ENCODE measurements around the gene TBC1D16. TPM values are rescaled to one million over a fixed set of nuclear protein-coding genes. Genes with fewer than 3 reads are reported as not detected.

The TBC1D16 gene
- total and polyA plus RNA-seq, 10 of the 15 experiments (the other 5 are each of a cell fraction or from before 2014, with no cell fraction given), result 0.01 to 0.13 (median 0.06) TPM; not detected in 3

GRCh38 chr17:80060644-80061043, 25.0 kb upstream of the TBC1D16 start:
- FAIRE-seq, result no peak
- BruUV-seq (replicated peaks), result no TSS peak
- no peaks in the 10 kb centered on the region for H3K9me3 ChIP-seq (replicated peaks; ENCODE audit: control insufficient read depth, insufficient read depth, low read length)
- ChIA-PET POLR2A (no interaction called here), CTCF (no interaction called here), SMC1A (ENCODE audit: uncharacterized antibody, unreplicated experiment) (no interaction called here), RAD21 (ENCODE audit: unreplicated experiment) (no interaction called here)
- no peak overlapping the region for H3K4me3 ChIP-seq
- no peak overlapping the region for H3K4me2 ChIP-seq (ENCODE audit: control insufficient read depth, insufficient read depth)
- intact Hi-C loops (cut with micrococcal nuclease; ENCODE audit: unreplicated experiment) (no loop called here), in situ Hi-C loops (cut with MboI) (no loop called here)
- DNase-seq (ENCODE audit: low read depth, low spot score), result no peak
- H3K27me3 ChIP-seq (replicated peaks in 1 of 2; ENCODE audit: control insufficient read depth in 2 of 2, insufficient read depth in 2 of 2, low read length in 1 of 2), result no peaks in the 10 kb centered on the region
- H3K79me2 ChIP-seq (ENCODE audit: control insufficient read depth, insufficient read depth, low read length), result no peaks in the 10 kb centered on the region
- no peaks in the 10 kb centered on the region for H3K36me3 ChIP-seq (ENCODE audit: control insufficient read depth in 2 of 2, insufficient read depth in 2 of 2, low read length in 1 of 2)
- H3K27ac ChIP-seq (ENCODE audit: control insufficient read depth, insufficient read depth), result no peak overlapping the region
- no peaks in the 10 kb centered on the region for H4K20me1 ChIP-seq (ENCODE audit: control insufficient read depth, insufficient read depth)
- no peak overlapping the region for H3K9ac ChIP-seq (ENCODE audit: control insufficient read depth, insufficient read depth, low read length)
- ATAC-seq, result no peak
- no peaks in the 10 kb centered on the region for H3K4me1 ChIP-seq (ENCODE audit: control insufficient read depth, insufficient read depth, low read length)
- no peak overlapping the region for H2AFZ ChIP-seq (ENCODE audit: control insufficient read depth, low read depth, low read length)
- WGBS (ENCODE audit: insufficient coverage, insufficient replicate concordance, low lambda C conversion rate, missing lambda C conversion rate), result 23% methylated on average over 4 of the region's 4 CpGs
- no peak for TF ChIP-seq TCF12 (IDR thresholded peaks at IDR 0.05; ENCODE audit: low read depth, low read length)
- no peak for TF ChIP-seq ZSCAN29 (IDR thresholded peaks at IDR 0.05)
- no peak for TF ChIP-seq WRNIP1 (IDR thresholded peaks at IDR 0.05; ENCODE audit: borderline replicate concordance, low read depth, low read length)

DNA sequence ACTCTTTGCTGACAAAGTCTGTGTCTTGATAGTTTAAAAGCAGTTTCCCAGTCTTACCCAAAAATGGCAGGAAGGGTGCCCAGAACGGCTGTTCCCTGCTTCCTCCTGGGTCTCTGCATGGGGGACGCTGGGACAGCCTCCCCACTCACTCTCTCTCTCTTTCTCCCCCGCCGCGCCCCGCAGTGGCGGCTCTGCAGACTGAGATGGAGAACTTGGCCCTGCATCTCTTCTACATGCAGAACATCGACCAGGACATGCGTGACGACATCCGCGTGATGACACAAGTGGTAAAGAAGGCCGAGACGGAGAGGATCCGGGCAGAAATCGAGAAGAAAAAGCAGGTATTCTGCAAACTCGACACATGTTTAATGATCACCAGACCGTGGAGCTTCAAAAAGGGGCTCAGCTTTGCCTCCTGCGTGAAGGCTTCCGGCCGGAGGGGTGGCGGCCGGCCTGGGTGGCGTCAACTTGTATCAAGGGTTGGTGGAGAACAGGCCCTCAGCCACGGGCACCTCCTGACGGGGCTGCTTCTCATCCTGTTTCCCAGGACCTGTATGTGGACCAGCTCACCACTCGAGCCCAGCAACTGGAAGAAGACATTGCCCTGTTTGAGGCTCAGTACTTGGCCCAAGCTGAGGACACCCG, 22.8 kb upstream of the TBC1D16 start:
- no peaks in the 10 kb centered on the region for H3K79me2 ChIP-seq (ENCODE audit: control insufficient read depth, insufficient read depth, low read length)
- intact Hi-C loops (cut with micrococcal nuclease; ENCODE audit: unreplicated experiment) (no loop called here), in situ Hi-C loops (cut with MboI) (no loop called here)
- no peak overlapping the region for H3K4me3 ChIP-seq
- no peak overlapping the region for H3K27ac ChIP-seq (ENCODE audit: control insufficient read depth, insufficient read depth)
- BruUV-seq (replicated peaks), result no TSS peak
- H3K27me3 ChIP-seq (replicated peaks in 1 of 2; ENCODE audit: control insufficient read depth in 2 of 2, insufficient read depth in 2 of 2, low read length in 1 of 2), result no peaks in the 10 kb centered on the region
- RAD21 ChIA-PET (ENCODE audit: unreplicated experiment), result no interaction called here
- H3K36me3 ChIP-seq (ENCODE audit: control insufficient read depth in 2 of 2, insufficient read depth in 2 of 2, low read length in 1 of 2), result no peaks in the 10 kb centered on the region
- SMC1A ChIA-PET (ENCODE audit: uncharacterized antibody, unreplicated experiment), result no interaction called here
- no peaks in the 10 kb centered on the region for H4K20me1 ChIP-seq (ENCODE audit: control insufficient read depth, insufficient read depth)
- no peak overlapping the region for H3K9ac ChIP-seq (ENCODE audit: control insufficient read depth, insufficient read depth, low read length)
- ATAC-seq (no peak), FAIRE-seq (no peak), DNase-seq (ENCODE audit: low read depth, low spot score) (no peak)
- CTCF ChIA-PET, result interaction anchor here (1.9 kb wide), 1 partner anchor 50 kb away, joined by 6 read pairs; no protein-coding TSS in a partner anchor
- H2AFZ ChIP-seq (ENCODE audit: control insufficient read depth, low read depth, low read length), result no peak overlapping the region
- H3K9me3 ChIP-seq (replicated peaks; ENCODE audit: control insufficient read depth, insufficient read depth, low read length), result no peaks in the 10 kb centered on the region
- POLR2A ChIA-PET, result interaction anchor here (0.6 to 0.7 kb wide), 3 partner anchors 16 to 1387 kb away, joined by 3 to 4 read pairs (median 3); no protein-coding TSS in a partner anchor
- 57% methylated on average over 28 of the region's 28 CpGs for WGBS (ENCODE audit: insufficient coverage, insufficient replicate concordance, low lambda C conversion rate, missing lambda C conversion rate)
- H3K4me2 ChIP-seq (ENCODE audit: control insufficient read depth, insufficient read depth), result no peak overlapping the region
- no peaks in the 10 kb centered on the region for H3K4me1 ChIP-seq (ENCODE audit: control insufficient read depth, insufficient read depth, low read length)
- no peak for TF ChIP-seq KLF5 (IDR thresholded peaks at IDR 0.05; ENCODE audit: partially characterized antibody)
- TF ChIP-seq NFIC (IDR thresholded peaks at IDR 0.05; ENCODE audit: low read depth, low read length), result no peak
- no peak for TF ChIP-seq SREBF2 (IDR thresholded peaks at IDR 0.05; ENCODE audit: low read length)
- TF ChIP-seq STAT1 (conservative IDR thresholded peaks at IDR 0.05), result no peak
- no peak for TF ChIP-seq ZSCAN29 (IDR thresholded peaks at IDR 0.05)
- TF ChIP-seq MTA2 (IDR thresholded peaks at IDR 0.05; ENCODE audit: low read depth), result no peak
- TF ChIP-seq BHLHE40 (IDR thresholded peaks at IDR 0.05; ENCODE audit: borderline replicate concordance in 1 of 2, low read depth in 2 of 2, low read length in 1 of 2), result no peak
- no peak for TF ChIP-seq MXI1 (IDR thresholded peaks at IDR 0.05; ENCODE audit: low read depth, low read length)
- no peak for TF ChIP-seq EZH2 (IDR thresholded peaks at IDR 0.05; ENCODE audit: borderline replicate concordance, control insufficient read depth, low read depth, low read length)
- TF ChIP-seq, protein P1, sequence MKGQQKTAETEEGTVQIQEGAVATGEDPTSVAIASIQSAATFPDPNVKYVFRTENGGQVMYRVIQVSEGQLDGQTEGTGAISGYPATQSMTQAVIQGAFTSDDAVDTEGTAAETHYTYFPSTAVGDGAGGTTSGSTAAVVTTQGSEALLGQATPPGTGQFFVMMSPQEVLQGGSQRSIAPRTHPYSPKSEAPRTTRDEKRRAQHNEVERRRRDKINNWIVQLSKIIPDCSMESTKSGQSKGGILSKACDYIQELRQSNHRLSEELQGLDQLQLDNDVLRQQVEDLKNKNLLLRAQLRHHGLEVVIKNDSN (IDR thresholded peaks at IDR 0.05; ENCODE audit: borderline replicate concordance, extremely low read length, insufficient read depth, low read depth, low read length), result no peak
- TF ChIP-seq NR2C1 (IDR thresholded peaks at IDR 0.05), result no peak
- no peak for TF ChIP-seq HSF1 (IDR thresholded peaks at IDR 0.05; ENCODE audit: low read depth, low read length)
- TF ChIP-seq ZNF207 (IDR thresholded peaks at IDR 0.05; ENCODE audit: borderline replicate concordance), result no peak

Data from GM12878 (cell line).